HG03175 (cell line): ENCODE results near the gene SLC66A2.
"Not testable (repeated sequence)": the region's sequence is repeated elsewhere in the genome, so short reads cannot be mapped to it uniquely, and the experiment has no call there.

Experiments used
- ATAC-seq: cut with Tn5 transposase; IDR thresholded peaks from one replicate; pipeline ENCODE4 v1.9.1; 2021; ENCODE audit warnings: mild to moderate bottlenecking, moderate library complexity; ENCODE audit not compliant: unreplicated experiment

Gene SLC66A2

DNA sequence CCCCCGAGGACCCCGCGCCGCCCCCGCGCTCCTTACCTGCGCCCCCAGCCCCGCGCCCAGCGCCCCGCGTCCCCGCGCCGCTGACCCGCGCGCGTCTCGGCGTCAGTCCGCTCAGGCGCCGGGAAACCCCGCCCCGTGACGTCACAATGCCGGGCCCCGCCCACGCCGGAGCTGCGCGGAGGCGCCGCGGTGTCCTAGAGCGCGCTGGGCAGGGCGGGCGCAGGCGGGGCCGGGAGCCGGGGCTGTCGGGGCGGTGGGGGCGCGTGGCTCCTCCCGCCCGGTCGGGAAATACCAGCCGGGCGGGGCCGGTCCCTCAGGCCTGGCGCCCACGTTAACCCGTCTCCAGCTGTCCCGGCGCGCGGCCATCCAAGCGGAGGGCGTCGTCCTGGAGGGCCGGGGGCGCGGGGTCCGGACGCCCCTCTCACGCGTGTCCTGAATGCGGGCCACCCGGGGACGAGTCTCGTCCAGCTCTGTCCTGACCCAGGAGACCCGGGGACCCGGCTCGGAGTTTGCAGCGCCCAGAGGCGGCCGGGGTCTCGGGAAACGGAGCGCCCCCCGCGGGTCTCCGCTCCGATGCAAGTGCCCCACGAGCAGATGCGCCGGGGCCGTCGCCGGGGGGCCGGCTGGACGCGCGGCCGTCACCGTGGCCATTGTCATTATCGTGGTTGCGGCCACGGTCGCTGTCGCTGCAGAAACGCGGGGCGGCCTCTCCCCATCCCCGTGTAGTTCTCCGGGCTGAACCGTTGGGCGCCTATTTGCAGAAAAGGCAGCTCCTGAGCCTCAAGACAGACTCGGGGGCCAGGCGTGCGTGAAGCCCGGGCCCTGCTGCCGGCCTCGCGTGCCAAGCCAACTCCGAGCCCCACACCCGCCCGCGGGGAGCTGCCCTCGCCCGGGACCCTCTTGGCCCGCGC lies at the start of gene SLC66A2:
Gene SLC66A2, minus strand, starts transcription at position 109 of the 911 bp plus-strand sequence. CDS start 727 bp downstream, outside the sequence.
- ATAC-seq = peak; percentile 81

DNA sequence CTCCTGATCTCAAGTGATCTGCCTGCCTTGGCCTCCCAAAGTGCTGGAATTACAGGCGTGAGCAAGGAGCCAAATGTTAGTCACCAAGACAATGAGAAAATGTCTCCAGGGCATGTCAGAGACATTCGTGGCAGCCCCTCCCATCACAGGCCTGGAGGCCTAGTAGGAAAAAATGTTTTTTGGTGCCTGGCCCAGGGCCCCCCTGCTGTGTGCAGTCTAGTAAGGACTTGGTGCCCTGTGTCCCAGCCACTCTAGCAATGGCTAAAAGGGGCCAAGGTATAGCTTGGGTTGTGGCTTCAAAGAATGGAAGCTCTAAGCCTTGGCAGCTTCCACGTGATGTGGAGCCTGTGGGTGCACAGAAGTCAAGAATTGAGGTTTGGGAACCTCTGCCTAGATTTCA lies 49.4 kb upstream of the SLC66A2 start:
- no peak for ATAC-seq

DNA sequence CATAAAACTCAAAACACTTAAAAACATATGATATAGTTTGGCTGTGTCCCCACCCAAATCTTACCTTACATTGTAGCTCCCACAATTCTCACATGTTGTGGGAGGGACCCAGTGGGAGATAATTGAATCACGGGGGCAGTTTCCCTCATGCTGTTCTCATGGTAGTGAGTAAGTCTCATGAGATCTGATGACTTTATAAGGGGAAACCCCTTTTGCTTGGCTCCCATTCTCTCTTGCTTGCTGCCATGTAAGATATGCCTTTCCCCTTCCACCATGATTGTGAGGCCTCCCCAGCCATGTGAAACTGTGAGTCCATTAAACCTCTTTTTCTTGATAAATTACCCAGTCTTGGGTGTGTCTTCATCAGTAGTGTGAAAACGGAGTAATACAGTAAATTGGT lies 48.2 kb upstream of the SLC66A2 start:
- ATAC-seq = not testable (repeated sequence)

DNA sequence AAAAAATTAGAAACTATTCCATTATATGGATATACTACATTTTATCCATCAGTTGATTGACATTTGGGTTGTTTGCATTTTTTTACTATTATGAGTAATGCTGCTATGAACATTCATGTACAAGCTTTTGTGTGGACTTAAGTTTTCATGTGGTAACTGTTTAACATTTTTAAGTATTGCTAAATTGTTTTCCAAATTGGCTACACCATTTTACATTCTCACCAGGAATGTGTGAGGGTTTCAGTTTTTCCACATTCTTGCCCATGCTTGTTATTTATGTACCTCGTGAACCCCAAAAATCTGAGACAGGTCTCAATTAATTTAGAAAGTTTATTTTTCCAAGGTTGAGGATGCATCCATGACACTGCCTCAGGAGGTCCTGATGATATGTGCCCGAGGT lies 40.0 kb upstream of the SLC66A2 start:
- ATAC-seq = no peak

DNA sequence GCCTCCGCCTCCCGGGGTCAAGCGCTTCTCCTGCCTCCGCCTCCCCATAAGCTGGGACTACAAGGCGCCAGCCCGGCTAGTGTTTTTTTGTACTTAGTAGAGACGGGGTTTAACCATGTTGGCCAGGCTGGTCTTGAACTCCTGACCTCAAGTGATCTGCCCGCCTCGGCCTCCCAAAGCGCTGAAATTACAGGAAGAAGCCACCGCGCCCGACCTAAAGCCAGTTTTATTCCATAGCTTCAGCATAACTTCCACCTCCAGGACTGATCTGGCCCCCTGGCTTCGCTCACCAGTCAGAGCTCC lies 37.7 kb upstream of the SLC66A2 start:
- ATAC-seq = no peak

DNA sequence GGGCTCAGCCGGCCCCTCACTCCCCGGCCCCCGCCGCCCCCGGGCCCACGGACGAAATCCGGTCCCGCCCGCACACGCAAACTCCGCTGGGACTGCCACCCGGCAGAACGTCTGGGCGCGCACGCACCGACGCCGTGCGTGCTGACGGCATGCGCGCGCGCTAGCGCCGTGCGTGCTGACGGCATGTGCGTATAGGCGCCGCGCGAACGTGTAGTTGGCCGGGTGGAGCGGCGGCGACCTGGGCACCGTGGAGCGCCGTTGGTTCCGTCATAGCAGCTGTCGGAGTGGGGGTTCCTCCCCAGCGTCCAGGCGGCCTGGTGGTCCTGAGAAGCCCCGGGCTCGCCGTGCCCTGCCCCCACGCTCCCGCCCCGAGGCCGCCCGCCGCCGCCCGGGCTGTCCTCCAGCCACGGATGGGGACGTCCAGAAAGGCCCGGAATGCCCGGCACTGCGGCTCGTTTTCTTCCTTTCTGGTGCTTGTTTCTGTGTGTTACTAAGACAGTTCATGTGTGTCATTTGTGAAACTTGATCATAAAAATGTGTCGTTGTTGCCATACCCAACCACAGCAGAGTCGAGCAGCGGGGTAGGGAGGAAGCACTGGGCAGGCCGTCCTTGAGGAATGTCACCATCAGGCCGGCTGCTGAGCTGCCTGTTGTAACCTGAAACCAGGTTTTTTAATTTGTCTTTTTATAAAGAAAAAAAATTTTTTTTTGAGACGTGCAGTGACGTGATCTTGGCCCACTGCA lies 37.2 kb upstream of the SLC66A2 start, which contains the start of gene TXNL4A:
Gene TXNL4A, minus strand, starts transcription at position 113 of the 744 bp plus-strand sequence. CDS start 171 bp downstream, outside the sequence.
- peak; percentile 97 for ATAC-seq

DNA sequence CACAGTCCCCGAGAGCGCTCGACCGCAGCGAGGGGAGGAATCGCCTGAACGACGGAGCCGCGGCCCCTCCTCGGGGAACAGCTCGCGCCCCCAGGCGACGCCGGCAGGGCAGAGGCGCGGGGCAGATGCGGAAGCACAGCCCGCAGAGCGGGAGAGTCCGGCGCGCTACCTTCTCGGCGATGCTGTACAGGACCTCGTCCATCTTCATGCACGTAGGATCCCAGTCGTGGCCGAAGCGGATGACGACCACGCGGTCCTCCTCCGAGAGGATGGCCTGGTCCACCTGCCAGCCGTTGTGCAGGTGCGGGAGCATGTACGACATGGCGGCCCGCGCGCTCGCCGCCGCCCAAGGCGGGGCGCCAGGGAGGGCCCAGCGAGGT lies 36.6 kb upstream of the SLC66A2 start:
- peak; percentile 72 for ATAC-seq

DNA sequence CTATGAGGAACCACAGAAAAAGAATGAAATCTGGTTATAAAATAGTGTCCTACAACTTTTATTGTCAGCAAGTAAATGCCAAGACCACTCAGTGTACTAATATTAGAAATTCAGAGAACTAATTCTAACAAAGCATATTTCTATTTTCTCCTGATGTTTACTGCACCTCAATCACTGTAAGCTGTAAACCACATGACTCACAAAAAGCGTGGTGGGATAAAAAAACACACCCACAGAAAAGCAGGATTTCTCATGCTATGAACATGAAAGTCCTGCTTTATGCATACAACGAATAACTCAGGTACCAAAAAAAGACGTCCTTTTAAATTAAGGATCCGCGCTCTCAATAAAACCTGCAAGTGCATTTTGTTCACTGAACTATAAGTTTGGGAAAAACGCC lies 36.1 kb upstream of the SLC66A2 start:
- ATAC-seq = no peak

DNA sequence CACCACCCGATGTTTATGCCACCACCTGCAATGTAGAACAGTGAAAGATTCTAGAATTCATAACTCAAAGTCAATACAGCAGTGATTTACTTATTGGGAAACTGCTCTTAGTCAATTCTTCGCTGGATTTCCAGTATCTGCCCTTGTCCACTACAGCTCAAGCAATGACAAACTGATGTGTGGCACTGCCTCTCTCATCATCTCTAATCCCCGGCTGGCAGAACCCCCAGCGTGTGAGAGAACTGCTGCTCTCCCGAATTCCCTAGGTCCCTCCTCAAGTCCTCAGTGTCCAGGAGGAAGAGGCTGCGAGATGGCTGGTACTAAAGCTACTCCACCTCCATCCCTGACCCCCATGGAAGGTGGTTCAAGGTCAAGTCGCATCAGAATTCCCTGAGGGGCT lies 35.3 kb upstream of the SLC66A2 start:
- ATAC-seq = no peak

DNA sequence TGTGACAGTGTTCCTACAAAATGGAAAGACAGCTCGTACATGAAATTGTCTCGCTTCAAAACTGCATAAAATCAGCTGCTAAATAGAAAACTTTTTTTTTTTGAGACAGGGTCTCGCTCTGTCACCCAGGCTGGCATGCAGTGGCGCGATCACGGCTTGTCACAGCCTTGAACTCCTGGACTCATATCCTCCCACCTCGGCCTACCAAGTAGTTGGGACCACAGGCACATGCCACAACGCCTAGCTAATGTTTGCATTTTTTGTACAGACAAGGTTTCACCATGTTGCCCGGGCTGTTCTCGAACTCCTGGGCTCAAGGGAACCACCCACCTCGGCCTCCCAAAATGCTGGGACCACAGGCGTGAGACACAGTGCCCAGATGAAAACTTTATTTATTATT lies 33.7 kb upstream of the SLC66A2 start:
- no peak for ATAC-seq

DNA sequence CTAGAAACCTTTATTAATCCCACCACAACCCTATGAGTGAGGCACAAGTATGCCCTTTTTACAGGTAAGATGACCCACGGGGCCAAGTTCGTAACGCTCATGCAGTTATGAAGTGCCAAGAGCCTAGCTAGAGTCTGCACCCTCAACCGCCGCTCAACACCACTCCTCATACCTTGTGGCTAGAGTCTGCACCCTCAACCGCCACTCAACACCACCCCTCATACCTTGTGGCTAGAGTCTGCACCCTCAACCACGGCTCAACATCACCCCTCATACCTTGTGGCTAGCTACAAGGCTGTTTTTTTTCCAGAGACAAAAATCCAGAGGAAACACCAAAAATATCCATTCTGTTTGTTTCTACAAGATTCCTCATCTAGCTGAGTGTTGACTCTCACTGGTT lies 32.3 kb upstream of the SLC66A2 start:
- no peak for ATAC-seq

DNA sequence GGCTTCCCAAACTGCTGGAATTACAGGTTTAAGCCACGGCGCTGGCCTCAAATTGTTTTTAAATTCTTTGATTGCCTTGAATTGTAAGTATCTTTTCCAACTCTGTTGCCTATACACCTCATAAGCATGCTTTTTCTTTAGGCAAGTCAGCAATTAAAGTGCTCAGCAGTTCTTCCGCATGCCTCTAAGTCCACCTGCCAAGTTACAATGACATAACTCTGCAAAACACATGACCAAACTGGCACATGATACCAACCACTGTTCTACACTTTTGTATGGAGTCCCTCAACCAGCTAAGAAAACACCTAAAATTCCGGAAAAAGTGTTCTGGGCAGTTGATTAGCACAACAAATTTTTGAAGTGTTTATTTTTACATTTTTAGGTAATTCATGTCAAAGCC lies 31.8 kb upstream of the SLC66A2 start:
- no peak for ATAC-seq

DNA sequence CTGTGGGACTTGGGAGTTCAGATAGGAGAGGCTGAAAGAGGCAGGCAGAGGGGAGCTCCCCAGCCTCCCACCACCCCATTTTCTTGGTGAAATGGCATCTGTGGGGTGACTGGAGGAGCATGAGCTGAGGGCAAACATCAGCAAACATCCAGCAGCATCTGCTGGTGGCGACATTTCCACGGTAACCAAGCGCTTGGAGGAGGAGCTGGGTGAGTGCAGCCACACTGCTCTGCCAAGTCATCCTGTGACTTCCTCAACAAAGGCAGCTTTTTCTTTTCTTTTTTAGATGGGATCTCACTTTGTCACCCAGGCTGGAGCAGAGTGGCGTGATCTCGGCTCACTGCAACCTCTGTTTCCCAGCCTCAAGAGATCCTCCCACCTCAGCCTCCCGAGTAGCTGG lies 31.3 kb upstream of the SLC66A2 start:
- no peak for ATAC-seq

DNA sequence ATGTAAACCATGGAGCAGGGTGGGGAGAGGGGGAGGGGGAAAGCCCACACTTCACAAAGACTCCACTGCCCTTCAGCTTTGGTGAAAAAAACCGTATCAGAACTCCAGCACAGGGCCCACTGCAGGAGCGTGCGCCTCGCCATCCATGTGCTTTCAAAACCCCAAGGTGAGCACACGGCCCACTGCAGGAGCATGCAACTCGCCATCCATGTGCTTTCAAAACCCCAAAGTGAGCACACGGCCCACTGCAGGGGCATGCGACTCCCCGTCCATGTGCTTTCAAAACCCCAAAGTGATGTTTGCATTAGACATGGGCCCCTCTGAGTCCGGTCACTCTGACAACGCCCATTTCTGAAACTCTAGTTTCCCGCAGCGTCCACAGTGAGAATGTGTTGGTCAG lies 29.1 kb upstream of the SLC66A2 start:
- no peak for ATAC-seq

DNA sequence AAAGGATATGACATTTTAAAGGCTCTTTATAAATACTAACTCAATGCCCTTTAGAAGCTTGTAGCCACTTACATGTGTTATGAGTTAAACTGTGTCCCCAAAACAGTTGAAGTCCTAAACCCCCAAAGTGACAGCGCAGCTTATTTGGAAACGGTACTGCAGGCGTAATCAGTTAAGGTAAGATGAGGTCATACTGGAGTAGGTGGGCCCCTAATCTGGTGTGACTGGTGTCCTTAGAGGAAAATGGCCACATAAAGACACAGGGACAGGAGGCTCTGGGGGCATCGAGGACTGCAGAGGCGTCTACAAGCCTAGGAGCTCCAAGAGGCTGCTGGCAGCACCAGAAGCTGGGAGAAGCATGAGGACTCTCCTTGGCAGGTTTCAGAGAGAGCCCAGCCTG lies 28.4 kb upstream of the SLC66A2 start:
- ATAC-seq = no peak

DNA sequence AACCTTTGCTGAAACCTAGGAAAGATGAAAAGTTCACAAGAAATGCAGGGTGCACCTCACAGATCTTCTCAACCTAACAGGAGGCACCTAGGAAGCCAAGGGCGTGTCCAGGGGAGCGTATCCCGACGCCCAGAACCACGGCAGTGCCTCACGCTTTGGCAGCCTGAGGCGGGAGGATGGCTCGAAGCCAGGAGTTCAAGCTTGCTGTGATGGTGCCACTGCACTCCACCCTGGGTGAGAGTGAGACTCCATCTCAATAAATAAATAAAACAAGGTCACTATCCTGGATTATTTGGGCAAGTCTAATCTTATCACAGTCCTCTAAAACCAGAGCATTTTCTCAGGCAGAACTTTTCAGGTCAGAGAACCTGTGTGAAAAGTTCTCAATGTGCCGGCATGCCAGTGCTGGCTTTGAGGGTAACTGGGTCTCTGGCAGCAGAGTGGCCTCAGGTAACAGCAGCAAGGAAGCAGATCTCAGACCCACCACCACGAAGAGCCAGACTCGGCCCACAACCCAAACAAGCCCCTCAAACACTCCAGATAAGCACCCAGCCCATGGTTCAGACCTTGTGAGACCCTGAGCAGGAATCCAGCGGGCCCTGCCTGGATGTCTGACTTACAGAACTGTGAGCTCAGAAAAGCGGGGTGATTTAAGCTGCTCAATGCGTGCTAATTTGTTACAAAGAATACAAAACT lies 24.7 kb upstream of the SLC66A2 start:
- no peak for ATAC-seq

DNA sequence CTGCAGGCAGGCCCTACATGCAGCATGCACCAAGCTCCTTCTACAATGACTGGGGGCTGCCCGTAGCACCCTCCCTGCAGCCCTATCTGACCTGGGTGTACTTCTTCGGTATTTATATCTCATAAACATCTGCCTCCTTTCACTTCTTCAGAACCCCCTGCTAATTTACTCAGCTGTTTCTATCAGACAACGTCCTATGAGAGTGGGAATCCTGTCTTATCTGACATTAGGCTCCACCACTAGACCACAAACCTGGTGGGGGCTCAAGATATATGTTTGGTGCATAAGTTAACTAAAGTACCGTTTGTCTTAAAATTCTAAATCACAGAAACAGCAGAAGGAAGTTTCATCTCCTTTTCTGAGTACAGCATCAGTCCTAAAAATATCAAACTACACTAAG lies 23.6 kb upstream of the SLC66A2 start:
- ATAC-seq = no peak

DNA sequence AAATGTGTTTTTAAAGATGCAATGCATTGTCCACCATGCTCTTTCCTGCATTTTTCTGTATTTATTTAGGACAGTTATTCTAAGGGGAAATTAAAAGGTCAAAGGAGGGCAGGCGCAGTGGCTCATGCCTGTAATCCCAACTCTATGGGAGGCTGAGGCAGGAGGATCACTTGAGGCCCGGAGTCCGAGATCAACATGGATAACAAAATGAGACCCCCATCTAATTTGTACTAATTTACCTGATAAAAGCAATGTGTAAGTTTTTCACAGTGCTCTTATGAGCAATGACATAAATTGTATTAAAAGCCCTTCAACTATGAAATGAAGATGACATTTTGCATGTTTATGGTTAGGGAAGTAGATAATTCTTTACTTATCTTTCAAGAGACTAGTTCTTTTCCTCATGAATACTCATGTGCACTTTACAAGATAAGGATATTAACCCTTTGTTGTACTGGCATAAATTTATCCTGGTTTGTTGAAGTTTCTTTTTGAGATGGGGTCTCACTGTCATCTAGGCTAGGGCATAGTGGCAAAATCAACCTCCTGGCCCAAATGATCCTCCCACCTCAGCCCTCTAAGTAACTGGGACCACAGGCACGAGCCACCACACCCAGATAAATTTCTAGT lies 22.7 kb upstream of the SLC66A2 start:
- no peak for ATAC-seq

DNA sequence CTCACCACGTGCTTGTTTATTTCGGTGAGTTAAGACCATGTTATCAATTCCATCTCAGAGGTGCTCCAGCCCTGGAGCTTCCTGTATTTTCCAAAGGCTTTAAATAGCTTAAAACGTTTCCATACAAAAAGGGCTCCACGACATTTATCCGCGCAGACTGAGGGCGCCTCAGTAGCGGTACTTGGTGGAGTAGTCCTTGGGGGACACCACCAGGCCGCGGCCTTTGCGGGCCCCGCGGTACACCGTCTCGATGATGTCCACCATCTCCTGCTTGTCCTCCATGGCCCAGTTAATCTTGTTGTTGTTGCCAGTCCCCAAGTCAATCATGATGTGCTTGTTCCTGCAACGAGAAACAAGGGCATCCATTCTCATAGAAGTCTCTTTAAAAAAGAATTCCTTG lies 22.1 kb upstream of the SLC66A2 start:
- no peak for ATAC-seq

DNA sequence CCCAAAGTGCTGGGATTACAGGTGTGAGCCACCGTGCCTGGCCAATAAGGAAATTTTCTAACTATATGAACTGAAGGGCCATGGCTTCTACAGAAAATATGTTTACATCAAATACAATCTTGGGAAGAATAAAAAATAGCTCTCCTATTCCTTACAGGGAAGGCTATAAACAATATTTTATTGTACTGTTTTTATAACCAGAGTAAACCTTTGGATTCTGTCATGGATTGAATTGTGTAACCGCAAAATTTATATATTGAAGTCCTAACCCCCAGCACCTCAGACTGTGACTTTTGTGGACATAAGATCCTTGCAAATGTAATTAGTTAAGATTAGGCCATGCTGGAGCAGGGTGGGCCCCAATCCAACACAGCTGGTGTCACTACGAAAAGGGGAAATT lies 21.3 kb upstream of the SLC66A2 start:
- ATAC-seq = no peak

DNA sequence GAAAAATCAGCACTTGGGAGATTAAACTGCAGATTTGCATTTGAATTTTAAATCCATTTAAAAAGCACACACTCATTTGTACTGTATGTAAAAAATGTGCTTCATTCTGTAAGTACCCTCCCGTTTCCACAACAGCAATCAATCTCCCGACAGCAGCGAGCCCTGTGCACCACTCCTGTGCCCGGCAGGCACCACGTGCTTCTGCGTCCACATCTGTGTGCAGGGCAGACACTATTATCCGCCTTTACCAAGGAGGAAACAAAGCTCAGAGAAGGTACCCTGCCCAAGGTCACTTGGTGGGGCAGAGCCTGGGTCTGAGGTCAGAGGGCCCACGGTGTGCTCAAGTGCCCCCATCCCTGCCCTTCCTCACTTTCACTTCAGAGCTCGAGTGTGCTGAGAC lies 20.5 kb upstream of the SLC66A2 start:
- no peak for ATAC-seq
